PC-3 (cell line): ENCODE results near the gene CEBPE. TPM values are rescaled to one million over a fixed set of nuclear protein-coding genes. Genes with fewer than 3 reads are reported as not detected.

Experiments
- ATAC-seq: fragments of 200-7000 bp; cut with Tn5 transposase; 2 replicates; pipeline ENCODE4 v1.9.1; 2020; ENCODE audit warnings: mild to moderate bottlenecking, moderate library complexity
- BruUV-seq: library from RNA; stranded (reverse); fragments of 400-500 nt; replicated peaks from 2 replicates; lab custom pipeline; 2021; lab: Mats Ljungman, UMichigan
- CTCF ChIA-PET: fragments of 300-600 bp; sonication (Branson Sonifier 250); formaldehyde crosslinking; loops from one replicate; lab custom pipeline; 2022; ENCODE audit warnings: antibody characterized with exemption; lab: Charles Lee
- POLR2A ChIA-PET: fragments of 300-600 bp; sonication (Branson Sonifier 250); formaldehyde crosslinking; loops from one replicate; lab custom pipeline; 2022; ENCODE audit warnings: antibody characterized with exemption; ENCODE audit not compliant: unreplicated experiment; lab: Charles Lee
- DNase-seq: peaks from one replicate; pipeline ENCODE4 v3.0.0-alpha.2; 2015
- H2AFZ ChIP-seq: fragments of 300-600 bp; sonication (generic); 2 replicates; pipeline ENCODE4 v1.6.0; 2016; ENCODE audit warnings: antibody characterized with exemption, low read length
- H3F3A ChIP-seq: fragments of 300-600 bp; sonication (generic); one replicate; pipeline ENCODE4 v1.6.0; 2017; ENCODE audit warnings: antibody characterized with exemption, low read length, control low read depth, mild to moderate bottlenecking; ENCODE audit not compliant: unreplicated experiment
- H3K27ac ChIP-seq: fragments of 300-600 bp; sonication (generic); 2 replicates; pipeline ENCODE4 v1.5.1; 2016; ENCODE audit warnings: mild to moderate bottlenecking, low read length
- H3K27me3 ChIP-seq: fragments of 300-600 bp; sonication (generic); 2 replicates; pipeline ENCODE4 v1.6.1; 2016; ENCODE audit warnings: low read length, mixed read lengths
- H3K36me3 ChIP-seq: fragments of 300-600 bp; sonication (generic); 2 replicates; pipeline ENCODE4 v1.6.1; 2016; ENCODE audit warnings: low read depth, mixed run types, low read length, mixed read lengths
- H3K4me1 ChIP-seq: fragments of 300-600 bp; sonication (generic); 2 replicates; pipeline ENCODE4 v1.5.1; 2016; ENCODE audit warnings: low read length; ENCODE audit not compliant: insufficient read depth
- H3K4me2 ChIP-seq: fragments of 300-600 bp; sonication (generic); 2 replicates; pipeline ENCODE4 v1.6.0; 2016; ENCODE audit warnings: low read length
- H3K4me3 ChIP-seq: fragments of 300-600 bp; sonication (generic); 2 replicates; pipeline ENCODE4 v1.5.1; 2016; ENCODE audit warnings: mild to moderate bottlenecking, low read length, mixed read lengths
- H3K79me2 ChIP-seq: fragments of 300-600 bp; sonication (generic); 2 replicates; pipeline ENCODE4 v1.6.1; 2017; ENCODE audit warnings: low read length, mixed read lengths
- H3K9ac ChIP-seq: fragments of 300-600 bp; sonication (generic); 2 replicates; pipeline ENCODE4 v1.6.0; 2016; ENCODE audit warnings: mild to moderate bottlenecking, low read length
- H3K9me2 ChIP-seq: fragments of 300-600 bp; sonication (generic); replicated peaks from 2 replicates; pipeline ENCODE4 v1.6.1; 2016; ENCODE audit warnings: mixed run types, low read length, mixed read lengths
- H3K9me3 ChIP-seq: fragments of 300-600 bp; sonication (generic); 2 replicates; pipeline ENCODE4 v1.6.1; 2016; ENCODE audit warnings: low read length, mixed read lengths
- H4K20me1 ChIP-seq: fragments of 300-600 bp; sonication (generic); 2 replicates; pipeline ENCODE4 v1.6.1; 2016; ENCODE audit warnings: low read length, mixed read lengths
- CTCF ChIP-seq: fragments of 300-600 bp; sonication (generic); conservative IDR thresholded peaks from 2 replicates; pipeline ENCODE4 v1.5.1; 2017; ENCODE audit warnings: antibody characterized with exemption, low read depth, mild to moderate bottlenecking, low read length
- EZH2 ChIP-seq: fragments of 300-600 bp; sonication (generic); IDR thresholded peaks from one replicate; pipeline ENCODE4 v1.6.1; 2017; ENCODE audit warnings: antibody characterized with exemption, mild to moderate bottlenecking, low read length; ENCODE audit not compliant: unreplicated experiment
- EZH2phosphoT487 ChIP-seq: fragments of 300-600 bp; sonication (generic); IDR thresholded peaks from 2 replicates; pipeline ENCODE4 v1.6.1; 2018; ENCODE audit warnings: mild to moderate bottlenecking, antibody characterized with exemption, low read length, borderline replicate concordance
- intact Hi-C: fragments of 100-400 bp; cut with micrococcal nuclease; formaldehyde crosslinking; loops from 2 replicates; pipeline ENCODE4 v1.9.0; 2023
- total RNA-seq: library from RNA; depleted of rRNA; stranded (reverse); fragments of >200 nt; gene quantifications from 2 replicates; pipeline ENCODE4 v1.2.3, GENCODE V29; 2014

The CEBPE gene
- total RNA-seq, 1 experiment from 2014 or later = not detected

GRCh38 chr14:23070262-23071129 lies 48.6 kb downstream of the CEBPE start:
- no peak for TF ChIP-seq EZH2
- TF ChIP-seq EZH2phosphoT487 = no peak
- no peak for TF ChIP-seq CTCF
- ATAC-seq = no peak
- Histone ChIP-seq H3K9me2 (no peaks in the 10 kb centered on the region), H3K4me2 (peak overlapping the region; percentile 98), H3F3A (peaks cover 4% of the 10 kb centered on the region), H4K20me1 (peaks cover 32% of the 10 kb centered on the region), H3K79me2 (peaks cover 57% of the 10 kb centered on the region), H3K36me3 (peaks cover 52% of the 10 kb centered on the region), H2AFZ (no peak overlapping the region), H3K27me3 (no peaks in the 10 kb centered on the region), H3K9ac (peak overlapping the region; percentile 95), H3K9me3 (no peaks in the 10 kb centered on the region), H3K4me3 (peak overlapping the region; percentile 94), H3K4me1 (peaks cover 41% of the 10 kb centered on the region), H3K27ac (peak overlapping the region; percentile 57)
- POLR2A ChIA-PET = interaction anchor here (1.2 kb wide), 1 partner anchor 25 kb away, joined by 12 read pairs; the partner anchor contains the start of genes ACIN1 and C14orf119
- intact Hi-C loops = loop anchor here (10.0 kb wide), 1 partner anchor 484 kb away; the partner anchor contains the start of genes THTPA and ZFHX2
- CTCF ChIA-PET = interaction anchor here (0.6 to 1.7 kb wide), 3 partner anchors 24 to 426 kb away, joined by 3 to 11 read pairs (median 6); partner anchors contain the start of genes ACIN1, C14orf119 and OR6J1
- no peak for DNase-seq
- BruUV-seq = no TSS peak

GRCh38 chr14:23069413-23069806 lies 49.6 kb downstream of the CEBPE start:
- Histone ChIP-seq H3K4me3 (no peak overlapping the region), H4K20me1 (peaks cover 32% of the 10 kb centered on the region), H3K9me3 (no peaks in the 10 kb centered on the region), H3K9ac (no peak overlapping the region), H3K36me3 (peaks cover 52% of the 10 kb centered on the region), H3F3A (peaks cover 4% of the 10 kb centered on the region), H3K27me3 (no peaks in the 10 kb centered on the region), H3K27ac (no peak overlapping the region), H3K4me1 (peaks cover 41% of the 10 kb centered on the region), H2AFZ (no peak overlapping the region), H3K9me2 (no peaks in the 10 kb centered on the region), H3K79me2 (peaks cover 61% of the 10 kb centered on the region), H3K4me2 (peak overlapping the region; percentile 20; the same call in 1 of the 2 replicates)
- no peak for ATAC-seq
- no peak for TF ChIP-seq EZH2phosphoT487
- DNase-seq = no peak
- no TSS peak for BruUV-seq
- ChIA-PET CTCF (interaction anchor here (0.6 to 1.6 kb wide), 16 partner anchors 9 to 311 kb away, joined by 3 to 45 read pairs (median 7); partner anchors contain the start of genes ACIN1, C14orf119 and PABPN1), POLR2A (no interaction called here)
- intact Hi-C loops = loop anchor here (1.0 to 2.0 kb wide), 2 partner anchors 25 to 40 kb away; partner anchors contain the start of genes ACIN1 and C14orf119

- H3K4me3 ChIP-seq = peak overlapping the region; percentile 36
- no peaks in the 10 kb centered on the region for H3K9me3 ChIP-seq
- H3K4me1 ChIP-seq = peaks cover 44% of the 10 kb centered on the region
- H4K20me1 ChIP-seq = peaks cover 32% of the 10 kb centered on the region
- H3K9ac ChIP-seq = no peak overlapping the region
- H3K4me2 ChIP-seq = peak overlapping the region; percentile 71
- intact Hi-C loops = loop anchor here (1.0 to 2.0 kb wide), 2 partner anchors 26 to 40 kb away; partner anchors contain the start of genes ACIN1 and C14orf119
- no TSS peak for BruUV-seq
- H3K79me2 ChIP-seq = peaks cover 61% of the 10 kb centered on the region
- CTCF ChIA-PET = interaction anchor here (0.6 to 1.6 kb wide), 19 partner anchors 9 to 311 kb away, joined by 3 to 45 read pairs (median 5); partner anchors contain the start of genes ACIN1, C14orf119, PABPN1 and SLC7A8
- H3K36me3 ChIP-seq = peaks cover 56% of the 10 kb centered on the region
- H3F3A ChIP-seq = peaks cover 4% of the 10 kb centered on the region
- peak; percentile 99 for TF ChIP-seq CTCF
- no peak for TF ChIP-seq EZH2
- DNase-seq (peak; percentile 96), ATAC-seq (peak; percentile 60)
- POLR2A ChIA-PET = no interaction called here
- H3K27ac ChIP-seq = no peak overlapping the region
- H3K9me2 ChIP-seq = no peaks in the 10 kb centered on the region
- no peak overlapping the region for H2AFZ ChIP-seq
- no peaks in the 10 kb centered on the region for H3K27me3 ChIP-seq
Observed at GRCh38 chr14:23068789-23069412, 50.2 kb downstream of the CEBPE start.
